Fibroblast of pulmonary artery (primary cell): ENCODE measurements around the gene UBE2R2.
"Not testable (repeated sequence)": the region's sequence is repeated elsewhere in the genome, so short reads cannot be mapped to it uniquely, and the experiment has no call there.

Source experiments
- DNase-seq: peaks from one replicate; pipeline ENCODE4 v3.0.0-alpha.2; 2010; ENCODE audit warnings: low read depth
- H3K4me3 ChIP-seq: replicated peaks from 2 replicates; pipeline ENCODE4 v1.5.1; 2011; ENCODE audit warnings: low read depth, mild to moderate bottlenecking, control low read depth, low read length, moderate library complexity
- CTCF ChIP-seq: IDR thresholded peaks from 2 replicates; pipeline ENCODE4 v1.5.1; 2011; ENCODE audit warnings: mild to moderate bottlenecking, control low read depth, low read length, inconsistent platforms; ENCODE audit errors: missing control alignments

UBE2R2 gene

GRCh38 chr9:33782395-33783152 lies 34.4 kb upstream of the UBE2R2 start:
- no peak overlapping the region for H3K4me3 ChIP-seq
- peak; percentile 66 for DNase-seq
- TF ChIP-seq CTCF: no peak

- peak; percentile 33 for DNase-seq
- no peak overlapping the region for H3K4me3 ChIP-seq
- TF ChIP-seq CTCF: peak; percentile 28
Observed at GRCh38 chr9:33785914-33786313, 31.0 kb upstream of the UBE2R2 start.

GRCh38 chr9:33786681-33787080 lies 30.3 kb upstream of the UBE2R2 start:
- DNase-seq: no peak
- H3K4me3 ChIP-seq: no peak overlapping the region
- no peak for TF ChIP-seq CTCF

- H3K4me3 ChIP-seq: no peak overlapping the region
- TF ChIP-seq CTCF: peak; percentile 5
- DNase-seq: peak; percentile 26
Observed at GRCh38 chr9:33787839-33788238, 29.1 kb upstream of the UBE2R2 start.

- not testable (repeated sequence) for DNase-seq, H3K4me3 ChIP-seq
Observed at GRCh38 chr9:33789429-33789828, 27.5 kb upstream of the UBE2R2 start.

- H3K4me3 ChIP-seq: no peak overlapping the region
- DNase-seq: peak; percentile 67
- TF ChIP-seq CTCF: no peak
Observed at GRCh38 chr9:33791117-33791516, 25.8 kb upstream of the UBE2R2 start.

GRCh38 chr9:33793496-33793895 lies 23.5 kb upstream of the UBE2R2 start:
- H3K4me3 ChIP-seq, DNase-seq: not testable (repeated sequence)

- no peak for TF ChIP-seq CTCF
Observed at GRCh38 chr9:33794560-33794959, 22.4 kb upstream of the UBE2R2 start.

More at GRCh38 chr9:33794560-33794959, 22.4 kb upstream of the UBE2R2 start:
- H3K4me3 ChIP-seq: no peak overlapping the region
- no peak for DNase-seq
